ENCODE results near the gene GAN. TPM values are rescaled to one million over a fixed set of nuclear protein-coding genes. Genes with fewer than 3 reads are reported as not detected.

The GAN gene
- total RNA-seq, 2 experiments from 2014 or later: 4.5 to 4.7 TPM

DNA sequence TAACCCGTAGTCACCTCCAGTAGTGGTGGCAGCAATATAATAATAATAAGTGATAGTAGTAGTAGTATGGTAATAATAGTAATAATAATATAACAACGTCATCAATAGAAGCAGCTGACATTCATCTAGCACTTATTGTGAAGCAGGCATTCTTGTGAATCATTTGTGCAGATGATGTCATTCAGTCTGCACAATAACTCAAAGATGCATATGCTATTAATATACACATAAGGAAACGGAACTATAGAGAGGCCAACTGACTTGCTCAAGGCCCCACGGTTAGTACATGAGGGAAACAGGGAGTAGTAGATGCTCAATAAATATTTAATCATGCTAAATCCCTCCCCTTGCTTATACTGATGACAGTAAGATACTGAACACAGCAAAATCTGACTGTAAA is 35.4 kb upstream of the GAN start:
- no peaks in the 10 kb centered on the region for H3K9me3 ChIP-seq (ENCODE audit: control insufficient read depth in 1 of 2, insufficient read depth in 1 of 2, low read length in 2 of 2)
- ATAC-seq (ENCODE audit: poor library complexity) (no peak), DNase-seq (no peak)
- POLR2A ChIA-PET: no interaction called here
- no peaks in the 10 kb centered on the region for H3K9me3 Mint-ChIP-seq
- H3K36me3 ChIP-seq (ENCODE audit: insufficient read depth, low read length): no peaks in the 10 kb centered on the region
- intact Hi-C loops (cut with DNase I, micrococcal nuclease): no loop called here
- no peaks in the 10 kb centered on the region for H3K36me3 Mint-ChIP-seq (ENCODE audit: low read depth)
- TF ChIP-seq, protein P1, sequence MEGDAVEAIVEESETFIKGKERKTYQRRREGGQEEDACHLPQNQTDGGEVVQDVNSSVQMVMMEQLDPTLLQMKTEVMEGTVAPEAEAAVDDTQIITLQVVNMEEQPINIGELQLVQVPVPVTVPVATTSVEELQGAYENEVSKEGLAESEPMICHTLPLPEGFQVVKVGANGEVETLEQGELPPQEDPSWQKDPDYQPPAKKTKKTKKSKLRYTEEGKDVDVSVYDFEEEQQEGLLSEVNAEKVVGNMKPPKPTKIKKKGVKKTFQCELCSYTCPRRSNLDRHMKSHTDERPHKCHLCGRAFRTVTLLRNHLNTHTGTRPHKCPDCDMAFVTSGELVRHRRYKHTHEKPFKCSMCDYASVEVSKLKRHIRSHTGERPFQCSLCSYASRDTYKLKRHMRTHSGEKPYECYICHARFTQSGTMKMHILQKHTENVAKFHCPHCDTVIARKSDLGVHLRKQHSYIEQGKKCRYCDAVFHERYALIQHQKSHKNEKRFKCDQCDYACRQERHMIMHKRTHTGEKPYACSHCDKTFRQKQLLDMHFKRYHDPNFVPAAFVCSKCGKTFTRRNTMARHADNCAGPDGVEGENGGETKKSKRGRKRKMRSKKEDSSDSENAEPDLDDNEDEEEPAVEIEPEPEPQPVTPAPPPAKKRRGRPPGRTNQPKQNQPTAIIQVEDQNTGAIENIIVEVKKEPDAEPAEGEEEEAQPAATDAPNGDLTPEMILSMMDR (IDR thresholded peaks at IDR 0.05): no peak
- no peaks in the 10 kb centered on the region for H3K27me3 Mint-ChIP-seq
- no peak overlapping the region for H3K27ac Mint-ChIP-seq
- CTCF ChIA-PET: no interaction called here
- no peak overlapping the region for H3K4me3 ChIP-seq (ENCODE audit: low read length)
- no peaks in the 10 kb centered on the region for H3K27me3 ChIP-seq (ENCODE audit: control insufficient read depth in 1 of 2, insufficient read depth in 2 of 2, low read length in 2 of 2)
- no peaks in the 10 kb centered on the region for H3K4me1 Mint-ChIP-seq (ENCODE audit: low read depth)
- no peak overlapping the region for H3K27ac ChIP-seq (ENCODE audit: low read depth in 1 of 2, low read length in 2 of 2)
- H3K4me3 Mint-ChIP-seq: no peak overlapping the region
- H3K4me1 ChIP-seq (ENCODE audit: insufficient read depth, low read length): no peaks in the 10 kb centered on the region

DNA sequence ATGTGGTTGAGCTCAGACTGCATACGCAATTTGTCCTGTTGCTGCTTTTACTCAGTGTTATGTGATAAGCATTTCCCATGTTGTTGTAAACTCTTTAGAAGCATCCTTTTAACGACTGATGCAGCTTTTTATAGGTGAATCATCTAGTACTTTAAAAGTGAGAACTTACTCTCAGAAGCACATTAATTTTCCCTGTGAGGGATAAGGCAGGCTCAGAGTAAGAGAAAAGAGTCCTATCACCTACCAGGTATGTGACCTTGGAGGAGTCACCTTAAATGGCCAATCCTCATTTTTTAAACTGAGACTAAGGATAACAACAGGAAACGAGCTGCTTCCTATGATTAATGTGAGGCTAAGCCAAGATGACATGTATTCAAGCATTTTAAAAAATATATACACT is 34.4 kb upstream of the GAN start:
- no peaks in the 10 kb centered on the region for H3K27me3 ChIP-seq (ENCODE audit: control insufficient read depth in 1 of 2, insufficient read depth in 2 of 2, low read length in 2 of 2)
- H3K27ac Mint-ChIP-seq: no peak overlapping the region
- H3K27me3 Mint-ChIP-seq: no peaks in the 10 kb centered on the region
- H3K4me1 ChIP-seq (ENCODE audit: insufficient read depth, low read length): no peaks in the 10 kb centered on the region
- POLR2A ChIA-PET: no interaction called here
- no peak overlapping the region for H3K4me3 ChIP-seq (ENCODE audit: low read length)
- H3K9me3 Mint-ChIP-seq: no peaks in the 10 kb centered on the region
- ATAC-seq (ENCODE audit: poor library complexity): no peak
- no peaks in the 10 kb centered on the region for H3K9me3 ChIP-seq (ENCODE audit: control insufficient read depth in 1 of 2, insufficient read depth in 1 of 2, low read length in 2 of 2)
- no peaks in the 10 kb centered on the region for H3K36me3 ChIP-seq (ENCODE audit: insufficient read depth, low read length)
- H3K4me3 Mint-ChIP-seq: no peak overlapping the region
- intact Hi-C loops (cut with DNase I, micrococcal nuclease): no loop called here
- H3K27ac ChIP-seq (ENCODE audit: low read depth in 1 of 2, low read length in 2 of 2): no peak overlapping the region
- no peaks in the 10 kb centered on the region for H3K36me3 Mint-ChIP-seq (ENCODE audit: low read depth)
- no peak for DNase-seq
- no peaks in the 10 kb centered on the region for H3K4me1 Mint-ChIP-seq (ENCODE audit: low read depth)
- TF ChIP-seq, protein P1 (IDR thresholded peaks at IDR 0.05): no peak
- CTCF ChIA-PET: interaction anchor here (0.8 kb wide), 1 partner anchor 9 kb away, joined by 3 read pairs; no protein-coding TSS in a partner anchor

DNA sequence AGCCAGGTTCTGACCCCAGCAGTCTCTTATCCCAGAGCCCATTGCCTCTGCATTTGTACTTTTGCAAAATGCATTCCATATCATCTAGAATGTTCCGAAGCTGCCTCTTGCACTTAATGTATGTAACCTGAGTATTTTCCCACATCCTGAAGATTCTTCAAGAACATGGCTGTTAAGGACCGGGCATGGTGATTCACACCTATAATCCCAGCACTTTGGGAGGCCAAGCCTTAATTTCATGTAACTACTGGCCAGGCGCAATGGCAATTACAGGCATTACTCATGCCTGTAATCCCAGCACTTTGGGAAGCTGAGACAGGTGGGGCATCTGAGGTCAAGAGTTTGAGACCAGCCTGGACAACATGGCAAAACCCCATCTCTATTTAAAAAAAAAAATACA is 31.7 kb upstream of the GAN start:
- POLR2A ChIA-PET: no interaction called here
- TF ChIP-seq, protein P1 (IDR thresholded peaks at IDR 0.05): no peak

More for the DNA sequence above, 31.7 kb upstream of the GAN start:
- no peak for ATAC-seq (ENCODE audit: poor library complexity)
- no peak overlapping the region for H3K4me3 ChIP-seq (ENCODE audit: low read length)
- Mint-ChIP-seq H3K4me3 (no peak overlapping the region), H3K36me3 (ENCODE audit: low read depth) (no peaks in the 10 kb centered on the region), H3K9me3 (no peaks in the 10 kb centered on the region), H3K4me1 (ENCODE audit: low read depth) (no peaks in the 10 kb centered on the region), H3K27ac (no peak overlapping the region), H3K27me3 (no peaks in the 10 kb centered on the region)
- no peaks in the 10 kb centered on the region for H3K9me3 ChIP-seq (ENCODE audit: control insufficient read depth in 1 of 2, insufficient read depth in 1 of 2, low read length in 2 of 2)
- no peaks in the 10 kb centered on the region for H3K4me1 ChIP-seq (ENCODE audit: insufficient read depth, low read length)
- DNase-seq: no peak
- intact Hi-C loops (cut with DNase I, micrococcal nuclease): no loop called here
- CTCF ChIA-PET: no interaction called here
- H3K36me3 ChIP-seq (ENCODE audit: insufficient read depth, low read length): no peaks in the 10 kb centered on the region
- no peak overlapping the region for H3K27ac ChIP-seq (ENCODE audit: low read depth in 1 of 2, low read length in 2 of 2)
- H3K27me3 ChIP-seq (ENCODE audit: control insufficient read depth in 1 of 2, insufficient read depth in 2 of 2, low read length in 2 of 2): no peaks in the 10 kb centered on the region
